GM12891 (cell line): ENCODE measurements around the gene CMTM6.

Experiments
- POLR2A ChIP-seq: IDR thresholded peaks from 2 replicates; pipeline ENCODE4 v1.6.1; 2011; ENCODE audit warnings: low read depth, low read length, control low read depth
- POLR2AphosphoS5 ChIP-seq: IDR thresholded peaks from 2 replicates; pipeline ENCODE4 v1.6.1; 2011; ENCODE audit warnings: low read depth, low read length, control low read depth
- SPI1 ChIP-seq: IDR thresholded peaks from 2 replicates; pipeline ENCODE4 v1.6.1; 2011; ENCODE audit warnings: low read depth, low read length, control low read depth
- TAF1 ChIP-seq: IDR thresholded peaks from 2 replicates; pipeline ENCODE4 v1.6.1; 2011; ENCODE audit warnings: low read depth, low read length, control low read depth

GRCh38 chr3:32511005-32511404 is 8.4 kb upstream of the CMTM6 start:
- TF ChIP-seq POLR2AphosphoS5 (no peak), POLR2A (no peak), SPI1 (no peak), TAF1 (no peak)
